ENCODE results near the gene AFMID.
A peak's percentile ranks its signal among the peaks of the same experiment; 100 is the strongest.

The AFMID gene

DNA sequence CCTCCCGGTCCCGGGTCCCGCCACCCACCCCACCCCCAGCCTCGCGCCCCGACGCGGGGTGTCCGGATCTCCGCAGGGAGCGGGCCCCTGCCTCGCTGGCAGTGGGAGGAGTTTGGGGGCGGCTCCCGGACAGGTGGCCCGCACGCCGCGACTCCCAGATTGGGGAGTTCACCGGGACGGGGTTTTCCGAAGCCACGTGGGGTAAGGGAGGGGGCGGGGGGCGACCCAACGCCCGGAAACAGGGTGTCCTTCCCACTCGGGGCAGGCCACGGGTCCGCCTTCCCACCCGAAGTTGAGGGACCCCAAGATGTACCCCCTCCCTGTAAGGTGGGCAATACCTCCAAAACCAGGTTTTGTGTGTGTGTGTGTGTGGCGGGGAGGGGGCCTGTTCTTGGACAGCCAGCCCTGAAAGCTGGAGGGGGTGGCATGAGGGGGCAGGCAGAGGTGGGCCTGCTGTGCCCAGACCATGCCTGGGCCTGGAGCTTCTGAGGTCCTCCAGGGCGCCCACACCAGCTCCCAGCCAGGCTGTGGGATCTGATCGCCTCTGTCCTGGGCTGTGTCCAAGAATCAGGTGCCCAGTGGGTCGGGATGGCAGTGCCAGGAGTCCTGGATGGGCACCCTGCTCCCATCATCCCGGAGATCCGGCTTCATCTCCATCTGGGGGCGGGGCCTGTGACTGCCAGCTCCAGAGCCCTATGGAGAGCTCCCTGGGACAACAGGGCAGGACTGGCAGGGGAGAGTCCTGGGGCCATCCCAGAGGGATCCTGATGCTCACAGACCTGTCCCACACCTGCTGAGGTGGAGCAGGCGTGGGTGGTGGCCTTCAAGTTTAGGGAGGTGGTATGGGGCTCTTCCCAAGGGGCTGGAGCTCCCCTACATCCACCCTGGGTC is 18.0 kb upstream of the AFMID start (continued):
- TF ChIP-seq, protein P1, sequence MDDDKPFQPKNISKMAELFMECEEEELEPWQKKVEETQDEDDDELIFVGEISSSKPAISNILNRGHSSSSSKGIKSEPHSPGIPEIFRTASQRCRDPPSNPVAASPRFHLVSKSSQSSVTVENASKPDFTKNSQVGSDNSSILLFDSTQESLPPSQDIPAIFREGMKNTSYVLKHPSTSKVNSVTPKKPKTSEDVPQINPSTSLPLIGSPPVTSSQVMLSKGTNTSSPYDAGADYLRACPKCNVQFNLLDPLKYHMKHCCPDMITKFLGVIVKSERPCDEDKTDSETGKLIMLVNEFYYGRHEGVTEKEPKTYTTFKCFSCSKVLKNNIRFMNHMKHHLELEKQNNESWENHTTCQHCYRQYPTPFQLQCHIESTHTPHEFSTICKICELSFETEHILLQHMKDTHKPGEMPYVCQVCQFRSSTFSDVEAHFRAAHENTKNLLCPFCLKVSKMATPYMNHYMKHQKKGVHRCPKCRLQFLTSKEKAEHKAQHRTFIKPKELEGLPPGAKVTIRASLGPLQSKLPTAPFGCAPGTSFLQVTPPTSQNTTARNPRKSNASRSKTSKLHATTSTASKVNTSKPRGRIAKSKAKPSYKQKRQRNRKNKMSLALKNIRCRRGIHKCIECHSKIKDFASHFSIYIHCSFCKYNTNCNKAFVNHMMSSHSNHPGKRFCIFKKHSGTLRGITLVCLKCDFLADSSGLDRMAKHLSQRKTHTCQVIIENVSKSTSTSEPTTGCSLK (tag by site-specific recombination; IDR thresholded peaks at IDR 0.05), result no peak
- TF ChIP-seq ZNF112 (tag by site-specific recombination; IDR thresholded peaks at IDR 0.05), result no peak
- TF ChIP-seq ZNF433 (tag by site-specific recombination; IDR thresholded peaks at IDR 0.05; ENCODE audit: low read depth), result no peak
- no peak for TF ChIP-seq ZNF518A (tag by site-specific recombination; conservative IDR thresholded peaks at IDR 0.05; ENCODE audit: low read depth)
- TF ChIP-seq REST (tag by site-specific recombination; IDR thresholded peaks at IDR 0.05), result no peak

- ChIA-PET POLR2A (interaction anchor here (0.6 to 4.6 kb wide), 7 partner anchors 9 to 1608 kb away, joined by 3 to 47 read pairs (median 8); partner anchors contain the start of genes AFMID and TK1), CTCF (interaction anchor here (0.6 to 8.1 kb wide), 6 partner anchors 15 to 459 kb away, joined by 3 to 94 read pairs (median 11); partner anchors contain the start of genes AFMID and TK1)
- Histone ChIP-seq H3K27ac (ENCODE audit: extremely low read depth, low read depth, low read length) (no peak overlapping the region), H3K4me3 (ENCODE audit: low read depth, low read length) (no peak overlapping the region), H3K4me1 (ENCODE audit: control insufficient read depth, insufficient read depth, low read length) (no peaks in the 10 kb centered on the region; the same call in 1 of the 2 replicates), H3K36me3 (ENCODE audit: control insufficient read depth in 2 of 2, insufficient read depth in 1 of 2, low read length in 2 of 2) (peaks cover 6 to 58% of the 10 kb centered on the region in 2 experiments; a peak in 2 of 3 replicates), H3K9me3 (ENCODE audit: control insufficient read depth, insufficient read depth, low read depth, low read length) (no peaks in the 10 kb centered on the region)
- no peak for TF ChIP-seq ZNF792 (tag by site-specific recombination; IDR thresholded peaks at IDR 0.05)
- peak; percentile 71 for TF ChIP-seq HIC1 (tag by site-specific recombination; IDR thresholded peaks at IDR 0.05)
- TF ChIP-seq, protein P2, sequence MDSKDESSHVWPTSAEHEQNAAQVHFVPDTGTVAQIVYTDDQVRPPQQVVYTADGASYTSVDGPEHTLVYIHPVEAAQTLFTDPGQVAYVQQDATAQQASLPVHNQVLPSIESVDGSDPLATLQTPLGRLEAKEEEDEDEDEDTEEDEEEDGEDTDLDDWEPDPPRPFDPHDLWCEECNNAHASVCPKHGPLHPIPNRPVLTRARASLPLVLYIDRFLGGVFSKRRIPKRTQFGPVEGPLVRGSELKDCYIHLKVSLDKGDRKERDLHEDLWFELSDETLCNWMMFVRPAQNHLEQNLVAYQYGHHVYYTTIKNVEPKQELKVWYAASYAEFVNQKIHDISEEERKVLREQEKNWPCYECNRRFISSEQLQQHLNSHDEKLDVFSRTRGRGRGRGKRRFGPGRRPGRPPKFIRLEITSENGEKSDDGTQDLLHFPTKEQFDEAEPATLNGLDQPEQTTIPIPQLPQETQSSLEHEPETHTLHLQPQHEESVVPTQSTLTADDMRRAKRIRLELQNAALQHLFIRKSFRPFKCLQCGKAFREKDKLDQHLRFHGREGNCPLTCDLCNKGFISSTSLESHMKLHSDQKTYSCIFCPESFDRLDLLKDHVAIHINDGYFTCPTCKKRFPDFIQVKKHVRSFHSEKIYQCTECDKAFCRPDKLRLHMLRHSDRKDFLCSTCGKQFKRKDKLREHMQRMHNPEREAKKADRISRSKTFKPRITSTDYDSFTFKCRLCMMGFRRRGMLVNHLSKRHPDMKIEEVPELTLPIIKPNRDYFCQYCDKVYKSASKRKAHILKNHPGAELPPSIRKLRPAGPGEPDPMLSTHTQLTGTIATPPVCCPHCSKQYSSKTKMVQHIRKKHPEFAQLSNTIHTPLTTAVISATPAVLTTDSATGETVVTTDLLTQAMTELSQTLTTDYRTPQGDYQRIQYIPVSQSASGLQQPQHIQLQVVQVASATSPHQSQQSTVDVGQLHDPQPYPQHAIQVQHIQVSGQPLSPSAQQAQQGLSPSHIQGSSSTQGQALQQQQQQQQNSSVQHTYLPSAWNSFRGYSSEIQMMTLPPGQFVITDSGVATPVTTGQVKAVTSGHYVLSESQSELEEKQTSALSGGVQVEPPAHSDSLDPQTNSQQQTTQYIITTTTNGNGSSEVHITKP (tag by site-specific recombination; IDR thresholded peaks at IDR 0.05), result peak; percentile 66
Observed at GRCh38 chr17:78170692-78171590, 16.2 kb upstream of the AFMID start.
